GM13976 (cell line): ENCODE data around the gene DMBX1.

ENCODE experiments used
- DNase-seq: peaks from one replicate; pipeline ENCODE4 v3.0.0; 2012; ENCODE audit warnings: low spot score
- in situ Hi-C: fragments of 300-500 bp; cut with MboI; formaldehyde crosslinking; loops from one replicate; pipeline ENCODE4 v1.12.0; 2022; ENCODE audit warnings: low sequenced_read_pairs, mixed read lengths, inconsistent platforms; ENCODE audit not compliant: unreplicated experiment
- TF ChIP-seq, protein P1 (sequence below): IDR thresholded peaks from 2 replicates; pipeline ENCODE4 v1.5.1; 2012; ENCODE audit warnings: borderline replicate concordance, mild to moderate bottlenecking; ENCODE audit not compliant: insufficient read depth; ENCODE audit errors: extremely low read depth, missing control alignments, control extremely low read depth

DMBX1 gene

GRCh38 chr1:46491443-46492268 is 2.0 kb downstream of the DMBX1 start:
- TF ChIP-seq, protein P1, sequence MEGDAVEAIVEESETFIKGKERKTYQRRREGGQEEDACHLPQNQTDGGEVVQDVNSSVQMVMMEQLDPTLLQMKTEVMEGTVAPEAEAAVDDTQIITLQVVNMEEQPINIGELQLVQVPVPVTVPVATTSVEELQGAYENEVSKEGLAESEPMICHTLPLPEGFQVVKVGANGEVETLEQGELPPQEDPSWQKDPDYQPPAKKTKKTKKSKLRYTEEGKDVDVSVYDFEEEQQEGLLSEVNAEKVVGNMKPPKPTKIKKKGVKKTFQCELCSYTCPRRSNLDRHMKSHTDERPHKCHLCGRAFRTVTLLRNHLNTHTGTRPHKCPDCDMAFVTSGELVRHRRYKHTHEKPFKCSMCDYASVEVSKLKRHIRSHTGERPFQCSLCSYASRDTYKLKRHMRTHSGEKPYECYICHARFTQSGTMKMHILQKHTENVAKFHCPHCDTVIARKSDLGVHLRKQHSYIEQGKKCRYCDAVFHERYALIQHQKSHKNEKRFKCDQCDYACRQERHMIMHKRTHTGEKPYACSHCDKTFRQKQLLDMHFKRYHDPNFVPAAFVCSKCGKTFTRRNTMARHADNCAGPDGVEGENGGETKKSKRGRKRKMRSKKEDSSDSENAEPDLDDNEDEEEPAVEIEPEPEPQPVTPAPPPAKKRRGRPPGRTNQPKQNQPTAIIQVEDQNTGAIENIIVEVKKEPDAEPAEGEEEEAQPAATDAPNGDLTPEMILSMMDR: no peak
- no peak for DNase-seq
- in situ Hi-C loops: no loop called here

GRCh38 chr1:46492269-46492853 is 2.7 kb downstream of the DMBX1 start:
- no peak for DNase-seq
- in situ Hi-C loops: no loop called here
- TF ChIP-seq, protein P1: no peak

DNA sequence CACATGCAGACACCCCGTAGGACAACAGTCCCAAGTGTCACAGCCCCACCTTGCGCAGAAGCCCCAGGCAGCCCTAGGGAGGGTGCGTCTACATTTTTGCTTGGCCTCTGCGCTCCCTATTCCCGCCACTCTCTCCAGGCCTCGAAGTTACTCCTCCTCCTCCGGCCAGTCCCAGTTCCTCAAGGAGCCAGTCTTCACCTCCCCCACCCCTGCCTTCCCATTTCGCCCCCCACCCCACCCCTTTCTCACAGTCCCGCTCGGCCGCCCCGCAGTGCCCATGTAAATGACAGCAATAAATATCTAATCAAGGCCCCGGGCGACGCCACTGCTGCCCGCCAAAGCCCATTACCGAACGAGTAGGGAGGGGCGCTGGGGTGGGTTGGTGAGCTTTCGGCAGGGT is 3.2 kb downstream of the DMBX1 start:
- DNase-seq: no peak
- in situ Hi-C loops: no loop called here
- TF ChIP-seq, protein P1: no peak

DNA sequence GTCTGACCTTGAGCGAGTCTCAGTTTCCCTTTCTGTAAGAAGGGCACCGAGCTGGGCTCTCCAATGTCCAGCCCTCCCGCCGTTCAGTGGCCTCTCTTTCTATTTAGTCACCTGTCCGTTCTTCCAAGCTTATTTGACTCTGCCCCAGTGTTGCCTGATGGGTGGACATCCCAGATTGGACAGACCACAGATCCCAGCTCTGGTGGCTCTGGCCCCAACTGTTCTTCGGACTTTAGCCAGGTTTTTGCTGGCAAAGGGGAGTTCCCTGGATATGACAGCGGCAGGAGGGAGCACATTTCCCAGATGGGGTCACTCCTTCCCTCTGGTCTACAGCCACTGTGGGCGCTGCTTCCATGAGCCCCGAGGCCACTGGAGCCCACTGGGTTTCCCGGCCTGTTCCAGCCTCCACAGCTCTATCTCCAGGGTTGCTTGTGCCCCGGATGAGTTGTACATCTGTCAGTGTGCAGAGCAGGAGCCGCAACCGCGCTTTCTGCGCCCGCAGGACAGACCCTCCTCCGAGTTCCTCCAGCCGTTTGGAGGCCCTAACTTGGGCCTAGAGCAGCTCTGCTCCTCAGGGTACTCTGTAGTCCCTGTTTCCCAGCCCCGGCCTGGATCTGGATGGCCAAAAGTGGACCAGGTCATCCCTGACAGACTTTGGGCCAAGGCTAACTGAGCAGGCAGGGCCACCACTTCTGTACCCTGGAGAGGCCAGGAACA is 3.8 kb downstream of the DMBX1 start:
- TF ChIP-seq, protein P1: no peak
- no peak for DNase-seq
- in situ Hi-C loops: no loop called here

GRCh38 chr1:46494910-46495309 is 5.3 kb downstream of the DMBX1 start:
- in situ Hi-C loops: no loop called here
- TF ChIP-seq, protein P1: no peak
- no peak for DNase-seq

GRCh38 chr1:46495778-46496177 is 6.1 kb downstream of the DMBX1 start:
- TF ChIP-seq, protein P1: no peak
- no peak for DNase-seq
- in situ Hi-C loops: no loop called here
